ENCODE results near the gene SULT1A2. TPM values are rescaled to one million over a fixed set of nuclear protein-coding genes. Genes with fewer than 3 reads are reported as not detected.
A peak's percentile ranks its signal among the peaks of the same experiment; 100 is the strongest.
"Not testable (repeated sequence)": the region's sequence is repeated elsewhere in the genome, so short reads cannot be mapped to it uniquely, and the experiment has no call there.

SULT1A2 gene
- total RNA-seq (2022) = 0.44 and 0.76 TPM in 2 replicates
- percentile 29 among the genes with signal in this experiment for Bru-seq, nascent RNA
- BruChase-seq, experiment 1, labeled RNA remaining after a 6-hour chase = percentile 32 among the genes with signal in this experiment
- BruChase-seq, experiment 2, labeled RNA remaining after a 2-hour chase = percentile 24 among the genes with signal in this experiment
- long read RNA-seq, partial matches to known transcripts = 0 of 1 reads
- long read RNA-seq, other reads (novel, unspliced or antisense) = 1 of 1 reads

GRCh38 chr16:28596840-28597691 is at the start of gene SULT1A2:
Gene SULT1A2, minus strand, starts transcription at chr16:28597050. Its CDS starts 1,120 bp downstream, at chr16:28595930.
- Mint-ChIP-seq H3K9me3 (ENCODE audit: unreplicated experiment) (no peaks in the 10 kb centered on the region), H3K4me3 (ENCODE audit: unreplicated experiment) (no peak within 1 kb of the TSS), H3K27me3 (ENCODE audit: insufficient read depth, unreplicated experiment) (no peaks in the 10 kb centered on the region), H3K27ac (ENCODE audit: low read depth, unreplicated experiment) (no peak within 1 kb of the TSS), H3K36me3 (ENCODE audit: insufficient read depth, unreplicated experiment) (no peaks in the 10 kb centered on the region), H3K4me1 (ENCODE audit: insufficient read depth, unreplicated experiment) (peaks cover 4% of the 10 kb centered on the region)
- peak; percentile 43 for DNase-seq (ENCODE audit: unreplicated experiment)
- TF ChIP-seq CTCF (IDR thresholded peaks at IDR 0.05; ENCODE audit: unreplicated experiment) = no peak
- ChIA-PET CTCF (interaction anchor here (0.6 to 1.3 kb wide), 5 partner anchors 10 to 350 kb away, joined by 3 to 4 read pairs (median 3); no protein-coding TSS in a partner anchor), POLR2A (no interaction called here)
- BruUV-seq (replicated peaks) = no TSS peak
- intact Hi-C loops (cut with micrococcal nuclease) = no loop called here

DNA sequence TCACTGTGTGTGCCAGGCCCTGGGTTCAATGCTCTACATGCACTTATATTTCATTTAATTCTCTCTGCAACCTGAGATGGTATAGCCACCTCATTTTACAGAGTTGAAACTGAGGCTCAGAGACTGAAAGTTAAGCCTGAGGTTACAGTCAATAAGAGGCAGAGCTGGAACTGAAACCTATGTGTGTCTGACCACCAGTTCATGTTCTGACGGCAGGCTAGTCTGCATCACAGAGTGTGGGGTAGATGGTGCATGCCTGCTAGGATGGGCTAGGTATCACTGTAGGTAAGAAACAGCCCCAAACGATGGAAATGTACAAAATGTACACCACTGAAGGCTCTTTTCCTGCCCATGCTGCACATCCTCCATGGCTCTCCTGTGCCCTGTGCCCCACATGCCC is 43.1 kb upstream of the SULT1A2 start:
- DNase-seq (ENCODE audit: unreplicated experiment); H3K36me3 Mint-ChIP-seq (ENCODE audit: insufficient read depth, unreplicated experiment); H3K4me3 Mint-ChIP-seq (ENCODE audit: unreplicated experiment); CTCF ChIA-PET; H3K27ac Mint-ChIP-seq (ENCODE audit: low read depth, unreplicated experiment); H3K9me3 Mint-ChIP-seq (ENCODE audit: unreplicated experiment); H3K27me3 Mint-ChIP-seq (ENCODE audit: insufficient read depth, unreplicated experiment); BruUV-seq (replicated peaks); H3K4me1 Mint-ChIP-seq (ENCODE audit: insufficient read depth, unreplicated experiment); intact Hi-C loops (cut with micrococcal nuclease); POLR2A ChIA-PET: not testable (repeated sequence)

GRCh38 chr16:28638359-28638758 is 41.5 kb upstream of the SULT1A2 start:
- BruUV-seq (replicated peaks); H3K4me3 Mint-ChIP-seq (ENCODE audit: unreplicated experiment); H3K9me3 Mint-ChIP-seq (ENCODE audit: unreplicated experiment); CTCF ChIA-PET; H3K27me3 Mint-ChIP-seq (ENCODE audit: insufficient read depth, unreplicated experiment); H3K36me3 Mint-ChIP-seq (ENCODE audit: insufficient read depth, unreplicated experiment); POLR2A ChIA-PET; DNase-seq (ENCODE audit: unreplicated experiment); intact Hi-C loops (cut with micrococcal nuclease); H3K4me1 Mint-ChIP-seq (ENCODE audit: insufficient read depth, unreplicated experiment): not testable (repeated sequence)
- peak overlapping the region; percentile 69 for H3K27ac Mint-ChIP-seq (ENCODE audit: low read depth, unreplicated experiment)

GRCh38 chr16:28637765-28638164 is 40.9 kb upstream of the SULT1A2 start, which contains the start of gene NPIPB8:
Gene NPIPB8, plus strand, starts transcription at chr16:28638065. Its CDS starts 296 bp downstream, at chr16:28638361.
- H3K4me3 Mint-ChIP-seq (ENCODE audit: unreplicated experiment); H3K4me1 Mint-ChIP-seq (ENCODE audit: insufficient read depth, unreplicated experiment); CTCF ChIA-PET; H3K27me3 Mint-ChIP-seq (ENCODE audit: insufficient read depth, unreplicated experiment); DNase-seq (ENCODE audit: unreplicated experiment); POLR2A ChIA-PET; H3K36me3 Mint-ChIP-seq (ENCODE audit: insufficient read depth, unreplicated experiment); H3K9me3 Mint-ChIP-seq (ENCODE audit: unreplicated experiment); intact Hi-C loops (cut with micrococcal nuclease): not testable (repeated sequence)
- BruUV-seq (replicated peaks) = TSS peak; percentile 34
- peak within 1 kb of the TSS; percentile 69 for H3K27ac Mint-ChIP-seq (ENCODE audit: low read depth, unreplicated experiment)

DNA sequence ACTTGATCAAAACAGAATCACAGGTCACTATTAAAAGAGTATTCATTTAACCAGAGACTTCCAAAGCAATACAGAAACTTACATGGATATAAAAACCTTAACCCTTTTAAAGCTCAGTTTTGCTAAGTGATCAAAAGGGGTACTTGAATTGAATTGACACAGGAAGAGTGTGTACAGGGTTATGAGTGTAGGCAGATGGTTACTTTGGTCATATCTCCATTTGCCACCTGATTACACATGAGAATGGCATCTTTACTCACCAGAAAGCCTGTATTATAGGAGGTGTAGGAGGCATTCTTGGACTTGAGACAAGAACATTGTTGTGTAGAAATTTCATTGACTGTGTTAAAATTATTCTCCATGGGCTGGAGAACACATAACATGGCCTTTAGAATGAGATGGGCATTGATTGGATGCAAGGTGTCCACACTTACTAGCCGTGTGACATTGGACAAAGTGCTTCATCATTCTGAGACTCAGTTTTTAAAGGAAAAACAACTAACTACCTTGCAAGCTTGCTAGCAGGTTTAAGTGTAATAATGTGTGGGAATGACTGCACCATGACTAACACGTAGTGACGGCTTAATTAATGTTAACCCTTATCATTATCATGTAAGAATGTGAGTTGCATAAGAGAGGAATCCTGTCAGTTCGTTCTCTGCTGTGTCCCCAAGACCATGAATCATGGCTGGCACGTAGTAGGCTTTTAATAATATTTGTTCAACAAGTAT is 39.4 kb upstream of the SULT1A2 start:
- H3K27ac Mint-ChIP-seq (ENCODE audit: low read depth, unreplicated experiment) = peak overlapping the region; percentile 85
- H3K27me3 Mint-ChIP-seq (ENCODE audit: insufficient read depth, unreplicated experiment); H3K4me1 Mint-ChIP-seq (ENCODE audit: insufficient read depth, unreplicated experiment); CTCF ChIA-PET; intact Hi-C loops (cut with micrococcal nuclease); BruUV-seq (replicated peaks); H3K36me3 Mint-ChIP-seq (ENCODE audit: insufficient read depth, unreplicated experiment); H3K9me3 Mint-ChIP-seq (ENCODE audit: unreplicated experiment): not testable (repeated sequence)
- peak overlapping the region; percentile 28 for H3K4me3 Mint-ChIP-seq (ENCODE audit: unreplicated experiment)
- POLR2A ChIA-PET = interaction anchor here (0.7 kb wide), 1 partner anchor 15 kb away, joined by 3 read pairs; no protein-coding TSS in a partner anchor
- DNase-seq (ENCODE audit: unreplicated experiment) = peak; percentile 67

GRCh38 chr16:28630905-28631304 is 34.1 kb upstream of the SULT1A2 start:
- CTCF ChIA-PET; DNase-seq (ENCODE audit: unreplicated experiment); H3K36me3 Mint-ChIP-seq (ENCODE audit: insufficient read depth, unreplicated experiment); H3K27ac Mint-ChIP-seq (ENCODE audit: low read depth, unreplicated experiment); POLR2A ChIA-PET; H3K9me3 Mint-ChIP-seq (ENCODE audit: unreplicated experiment); H3K4me1 Mint-ChIP-seq (ENCODE audit: insufficient read depth, unreplicated experiment); H3K27me3 Mint-ChIP-seq (ENCODE audit: insufficient read depth, unreplicated experiment); BruUV-seq (replicated peaks); intact Hi-C loops (cut with micrococcal nuclease); H3K4me3 Mint-ChIP-seq (ENCODE audit: unreplicated experiment): not testable (repeated sequence)
